IMR-90 (cell line): Measurements from ENCODE around the gene KCNIP3. TPM values are rescaled to one million over a fixed set of nuclear protein-coding genes. Genes with fewer than 3 reads are reported as not detected.

Experiments used
- ATAC-seq: fragments of 200-7000 bp; cut with Tn5 transposase; 2 replicates; pipeline ENCODE4 v1.9.1; 2020; ENCODE audit warnings: low read depth, mild to moderate bottlenecking, moderate library complexity
- BruUV-seq: library from RNA; stranded (reverse); fragments of 400-500 nt; replicated peaks from 2 replicates; lab custom pipeline; 2021; lab: Mats Ljungman, UMichigan
- CTCF ChIA-PET: fragments of 300-600 bp; formaldehyde crosslinking; extraction: SDS; loops from one replicate; lab custom pipeline; 2021; ENCODE audit warnings: antibody characterized with exemption; lab: Yijun Ruan, JAX
- POLR2A ChIA-PET: fragments of 300-600 bp; sonication (Branson Sonifier 250); formaldehyde crosslinking; loops from one replicate; lab custom pipeline; 2022; ENCODE audit warnings: antibody characterized with exemption; ENCODE audit not compliant: unreplicated experiment; lab: Charles Lee
- DNase-seq: peaks from one replicate; pipeline ENCODE4 v3.0.0; 2013
- H2AFZ ChIP-seq: replicated peaks from 2 replicates; pipeline ENCODE3; 2013; ENCODE audit warnings: low read length, mild to moderate bottlenecking; ENCODE audit not compliant: poor library complexity
- H2AK5ac ChIP-seq: 2 replicates; pipeline ENCODE4 v1.6.1; 2013; ENCODE audit warnings: low read depth, low read length, inconsistent platforms
- H2AK9ac ChIP-seq: replicated peaks from 2 replicates; pipeline ENCODE3; 2013; ENCODE audit warnings: mild to moderate bottlenecking, low read depth, low read length, moderate library complexity; ENCODE audit not compliant: poor library complexity
- H2BK120ac ChIP-seq: 2 replicates; pipeline ENCODE4 v1.6.1; 2013; ENCODE audit warnings: low read depth, low read length, inconsistent platforms
- H2BK15ac ChIP-seq: 3 replicates; pipeline ENCODE4 v1.6.1; 2013; ENCODE audit warnings: low read depth, low read length, inconsistent platforms
- H2BK20ac ChIP-seq: 2 replicates; pipeline ENCODE4 v1.6.1; 2013; ENCODE audit warnings: low read depth, mild to moderate bottlenecking, inconsistent platforms, low read length, moderate library complexity
- H2BK5ac ChIP-seq: 2 replicates; pipeline ENCODE4 v1.6.1; 2013; ENCODE audit warnings: mild to moderate bottlenecking, low read depth, low read length, inconsistent platforms; ENCODE audit not compliant: poor library complexity, severe bottlenecking
- H3K14ac ChIP-seq: replicated peaks from 2 replicates; pipeline ENCODE4 v1.6.1; 2013; ENCODE audit warnings: low read depth, low read length, inconsistent platforms
- H3K18ac ChIP-seq: 2 replicates; pipeline ENCODE4 v1.6.1; 2013; ENCODE audit warnings: low read depth, low read length, control low read depth
- H3K23ac ChIP-seq: 2 replicates; pipeline ENCODE4 v1.6.1; 2013; ENCODE audit warnings: low read depth, low read length, inconsistent platforms
- H3K27ac ChIP-seq: 2 replicates; pipeline ENCODE4 v1.5.1; 2013; ENCODE audit warnings: mild to moderate bottlenecking, control low read depth, low read length; ENCODE audit not compliant: insufficient read depth
- H3K27me3 ChIP-seq: 2 replicates; pipeline ENCODE4 v1.6.1; 2013; ENCODE audit warnings: low read length; ENCODE audit not compliant: control insufficient read depth, insufficient read depth
- H3K36me3 ChIP-seq: 2 replicates; pipeline ENCODE4 v1.6.1; 2013; ENCODE audit warnings: low read length, mixed read lengths; ENCODE audit not compliant: control insufficient read depth, insufficient read depth
- H3K4ac ChIP-seq: 2 replicates; pipeline ENCODE4 v1.6.1; 2013; ENCODE audit warnings: low read depth, low read length, inconsistent platforms
- H3K4me1 ChIP-seq: 2 replicates; pipeline ENCODE4 v1.6.1; 2013; ENCODE audit warnings: low read length, mixed read lengths; ENCODE audit not compliant: control insufficient read depth, insufficient read depth
- H3K4me2 ChIP-seq: 2 replicates; pipeline ENCODE4 v1.6.1; 2013; ENCODE audit warnings: low read depth, mild to moderate bottlenecking, control low read depth, low read length, moderate library complexity
- H3K4me3 ChIP-seq: 2 replicates; pipeline ENCODE4 v1.5.1; 2013; ENCODE audit warnings: low read depth, mild to moderate bottlenecking, control low read depth, low read length, moderate library complexity; ENCODE audit not compliant: insufficient read depth
- H3K56ac ChIP-seq: 2 replicates; pipeline ENCODE4 v1.6.1; 2013; ENCODE audit warnings: low read length, inconsistent platforms; ENCODE audit not compliant: insufficient read depth; ENCODE audit errors: extremely low read depth
- H3K79me1 ChIP-seq, 2 experiments: 2 replicates each; pipeline ENCODE4 v1.6.1; 2013; ENCODE audit warnings: low read length in 2 of 2, inconsistent platforms in 1 of 2, low read depth in 1 of 2
- H3K9ac ChIP-seq: 2 replicates; pipeline ENCODE4 v1.6.1; 2013; ENCODE audit warnings: low read depth, low read length, control low read depth
- H3K9me1 ChIP-seq: 2 replicates; pipeline ENCODE4 v1.6.1; 2013; ENCODE audit warnings: low read length, inconsistent platforms; ENCODE audit not compliant: insufficient read depth
- H3K9me3 ChIP-seq: 2 replicates; pipeline ENCODE4 v1.6.1; 2013; ENCODE audit warnings: low read length; ENCODE audit not compliant: control insufficient read depth, insufficient read depth
- H4K20me1 ChIP-seq: 2 replicates; pipeline ENCODE4 v1.6.1; 2013; ENCODE audit warnings: low read length, inconsistent platforms; ENCODE audit not compliant: insufficient read depth
- H4K5ac ChIP-seq: 2 replicates; pipeline ENCODE4 v1.6.1; 2013; ENCODE audit warnings: mild to moderate bottlenecking, low read depth, low read length, control low read depth
- H4K8ac ChIP-seq, 2 experiments: 2 replicates each; pipeline ENCODE4 v1.6.1; 2013; ENCODE audit warnings: low read depth in 2 of 2, low read length in 2 of 2, control low read depth in 1 of 2, inconsistent platforms in 1 of 2
- H4K91ac ChIP-seq: 2 replicates; pipeline ENCODE4 v1.6.1; 2013; ENCODE audit warnings: low read depth, low read length, inconsistent platforms; ENCODE audit not compliant: insufficient read depth
- BHLHE40 ChIP-seq: fragments of 150-350 bp; IDR thresholded peaks from 2 replicates; pipeline ENCODE4 v1.6.1; 2016; ENCODE audit warnings: mild to moderate bottlenecking, low read depth, low read length
- CEBPB ChIP-seq: IDR thresholded peaks from 2 replicates; pipeline ENCODE4 v1.6.1; 2012; ENCODE audit warnings: low read depth, low read length, improper control_type of control experiment
- CHD1 ChIP-seq: IDR thresholded peaks from 2 replicates; pipeline ENCODE4 v1.6.1; 2012; ENCODE audit warnings: low read depth, low read length, improper control_type of control experiment
- FOS ChIP-seq: fragments of 150-350 bp; IDR thresholded peaks from 2 replicates; pipeline ENCODE4 v1.6.1; 2016; ENCODE audit warnings: low read depth, low read length
- MAFK ChIP-seq: IDR thresholded peaks from 2 replicates; pipeline ENCODE4 v1.6.1; 2012; ENCODE audit warnings: low read depth, low read length, improper control_type of control experiment
- MAZ ChIP-seq: IDR thresholded peaks from 2 replicates; pipeline ENCODE4 v1.6.1; 2012; ENCODE audit warnings: low read depth, mild to moderate bottlenecking, low read length, improper control_type of control experiment, moderate library complexity, borderline replicate concordance
- MXI1 ChIP-seq: IDR thresholded peaks from 2 replicates; pipeline ENCODE4 v1.6.1; 2012; ENCODE audit warnings: low read depth, mild to moderate bottlenecking, low read length, moderate library complexity, borderline replicate concordance
- NFE2L2 ChIP-seq: fragments of 150-350 bp; IDR thresholded peaks from 2 replicates; pipeline ENCODE4 v1.6.1; 2016; ENCODE audit warnings: low read depth, mild to moderate bottlenecking, low read length
- POLR2A ChIP-seq: IDR thresholded peaks from 2 replicates; pipeline ENCODE4 v1.6.1; 2012; ENCODE audit warnings: mild to moderate bottlenecking, low read depth, low read length
- RAD21 ChIP-seq: IDR thresholded peaks from 2 replicates; pipeline ENCODE4 v1.6.1; 2012; ENCODE audit warnings: low read length, improper control_type of control experiment
- RCOR1 ChIP-seq: IDR thresholded peaks from 2 replicates; pipeline ENCODE4 v1.6.1; 2012; ENCODE audit warnings: mild to moderate bottlenecking, low read length, improper control_type of control experiment; ENCODE audit not compliant: insufficient replicate concordance
- RFX5 ChIP-seq: IDR thresholded peaks from 2 replicates; pipeline ENCODE4 v1.8.0; 2012; ENCODE audit warnings: low read depth, mild to moderate bottlenecking, low read length, moderate library complexity
- SMC3 ChIP-seq: fragments of 150-350 bp; IDR thresholded peaks from 2 replicates; pipeline ENCODE4 v1.6.1; 2016; ENCODE audit warnings: low read depth, mild to moderate bottlenecking, antibody characterized with exemption, low read length, moderate library complexity
- dilution Hi-C: fragments of 300-500 bp; cut with HindIII; formaldehyde crosslinking; loops from one replicate; pipeline ENCODE4 v1.14.3; 2018; ENCODE audit warnings: low sequenced_read_pairs; ENCODE audit not compliant: unreplicated experiment
- in situ Hi-C: fragments of 300-500 bp; cut with MboI; formaldehyde crosslinking; loops from 3 replicates; pipeline ENCODE4 v1.14.3; 2019; ENCODE audit warnings: low sequenced_read_pairs, inconsistent platforms, mixed read lengths
- intact Hi-C: fragments of 100-400 bp; cut with micrococcal nuclease; formaldehyde crosslinking; loops from 2 replicates; pipeline ENCODE4 v1.10.0; 2022
- polyA plus RNA-seq, 3 experiments: library from polyadenylated mRNA; depleted of rRNA; stranded (reverse); fragments of >200 nt; gene quantifications; 2 replicates each; pipeline ENCODE4 v1.2.3, GENCODE V29; 2012; ENCODE audit warnings: low replicate concordance in 1 of 3
- total RNA-seq: library from RNA; depleted of rRNA; stranded (reverse); fragments of >200 nt; gene quantifications from 2 replicates; pipeline ENCODE4 v1.2.3, GENCODE V29; 2012
- TF ChIP-seq, protein P1 (sequence below): fragments of 150-350 bp; IDR thresholded peaks from 2 replicates; pipeline ENCODE4 v1.6.1; 2016; ENCODE audit warnings: low read depth, mild to moderate bottlenecking, low read length, moderate library complexity, borderline replicate concordance
- TF ChIP-seq, protein P2 (sequence below): conservative IDR thresholded peaks from 2 replicates; pipeline ENCODE4 v1.5.1; 2012; ENCODE audit warnings: mild to moderate bottlenecking, low read depth, low read length, improper control_type of control experiment
- TF ChIP-seq, protein P3 (sequence below): fragments of 150-350 bp; IDR thresholded peaks from 2 replicates; pipeline ENCODE4 v1.6.1; 2017; ENCODE audit warnings: mild to moderate bottlenecking, antibody characterized with exemption, low read length, low read depth

Gene KCNIP3
- total and polyA plus RNA-seq, 2 of the 4 experiments (the other 2 are of a cell fraction), result 0.72 to 1.4 TPM

DNA sequence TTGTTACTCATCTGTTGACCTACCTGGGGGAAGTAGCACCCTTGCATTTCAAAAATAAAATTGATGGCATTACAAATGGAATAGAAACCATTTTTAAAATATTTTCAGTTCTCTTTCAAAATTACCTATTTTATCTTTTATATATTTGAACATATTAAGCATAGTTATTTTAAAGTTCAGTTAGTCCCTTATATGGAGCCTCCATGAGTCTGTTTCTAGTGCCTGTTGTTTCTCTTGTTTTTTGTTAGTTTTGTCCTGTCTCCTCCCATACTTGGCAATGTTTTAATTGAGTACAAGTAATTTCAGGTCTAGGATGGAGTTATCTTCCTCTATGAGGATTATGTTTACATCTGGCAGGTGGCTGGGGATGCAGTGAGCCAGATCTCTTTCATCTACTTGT, 5.9 kb upstream of the KCNIP3 start:
- Histone ChIP-seq H4K8ac (no peak overlapping the region), H3K4me3 (no peak overlapping the region), H3K27me3 (peaks cover 2% of the 10 kb centered on the region; the same call in 1 of the 2 replicates), H3K79me1 (no peaks in the 10 kb centered on the region), H3K9me1 (no peaks in the 10 kb centered on the region), H4K91ac (no peak overlapping the region), H3K56ac (no peak overlapping the region), H4K20me1 (no peaks in the 10 kb centered on the region), H2BK5ac (no peak overlapping the region), H3K14ac (no peak overlapping the region), H3K23ac (no peak overlapping the region), H4K5ac (no peak overlapping the region), H3K27ac (no peak overlapping the region), H3K36me3 (no peaks in the 10 kb centered on the region), H2BK15ac (no peak overlapping the region), H3K18ac (no peak overlapping the region), H3K9me3 (no peaks in the 10 kb centered on the region; the same call in 1 of the 2 replicates), H3K9ac (no peak overlapping the region), H3K4me2 (no peak overlapping the region), H2AK5ac (no peak overlapping the region), H2AK9ac (no peak overlapping the region), H2BK20ac (no peak overlapping the region), H2AFZ (no peak overlapping the region), H2BK120ac (no peak overlapping the region), H3K4me1 (no peaks in the 10 kb centered on the region), H3K4ac (no peak overlapping the region)
- BruUV-seq, result no TSS peak
- intact Hi-C loops (no loop called here), dilution Hi-C loops (no loop called here), in situ Hi-C loops (no loop called here)
- no peak for DNase-seq
- CTCF ChIA-PET, result no interaction called here
- TF ChIP-seq MAZ (no peak), RAD21 (no peak), BHLHE40 (no peak), MXI1 (no peak), SMC3 (no peak), FOS (no peak), POLR2A (no peak), NFE2L2 (no peak), RCOR1 (no peak), MAFK (no peak), CEBPB (no peak), CHD1 (no peak), RFX5 (no peak)
- TF ChIP-seq, protein P1, sequence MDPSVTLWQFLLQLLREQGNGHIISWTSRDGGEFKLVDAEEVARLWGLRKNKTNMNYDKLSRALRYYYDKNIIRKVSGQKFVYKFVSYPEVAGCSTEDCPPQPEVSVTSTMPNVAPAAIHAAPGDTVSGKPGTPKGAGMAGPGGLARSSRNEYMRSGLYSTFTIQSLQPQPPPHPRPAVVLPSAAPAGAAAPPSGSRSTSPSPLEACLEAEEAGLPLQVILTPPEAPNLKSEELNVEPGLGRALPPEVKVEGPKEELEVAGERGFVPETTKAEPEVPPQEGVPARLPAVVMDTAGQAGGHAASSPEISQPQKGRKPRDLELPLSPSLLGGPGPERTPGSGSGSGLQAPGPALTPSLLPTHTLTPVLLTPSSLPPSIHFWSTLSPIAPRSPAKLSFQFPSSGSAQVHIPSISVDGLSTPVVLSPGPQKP, result no peak
- TF ChIP-seq, protein P2, sequence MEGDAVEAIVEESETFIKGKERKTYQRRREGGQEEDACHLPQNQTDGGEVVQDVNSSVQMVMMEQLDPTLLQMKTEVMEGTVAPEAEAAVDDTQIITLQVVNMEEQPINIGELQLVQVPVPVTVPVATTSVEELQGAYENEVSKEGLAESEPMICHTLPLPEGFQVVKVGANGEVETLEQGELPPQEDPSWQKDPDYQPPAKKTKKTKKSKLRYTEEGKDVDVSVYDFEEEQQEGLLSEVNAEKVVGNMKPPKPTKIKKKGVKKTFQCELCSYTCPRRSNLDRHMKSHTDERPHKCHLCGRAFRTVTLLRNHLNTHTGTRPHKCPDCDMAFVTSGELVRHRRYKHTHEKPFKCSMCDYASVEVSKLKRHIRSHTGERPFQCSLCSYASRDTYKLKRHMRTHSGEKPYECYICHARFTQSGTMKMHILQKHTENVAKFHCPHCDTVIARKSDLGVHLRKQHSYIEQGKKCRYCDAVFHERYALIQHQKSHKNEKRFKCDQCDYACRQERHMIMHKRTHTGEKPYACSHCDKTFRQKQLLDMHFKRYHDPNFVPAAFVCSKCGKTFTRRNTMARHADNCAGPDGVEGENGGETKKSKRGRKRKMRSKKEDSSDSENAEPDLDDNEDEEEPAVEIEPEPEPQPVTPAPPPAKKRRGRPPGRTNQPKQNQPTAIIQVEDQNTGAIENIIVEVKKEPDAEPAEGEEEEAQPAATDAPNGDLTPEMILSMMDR, result no peak
- TF ChIP-seq, protein P3, sequence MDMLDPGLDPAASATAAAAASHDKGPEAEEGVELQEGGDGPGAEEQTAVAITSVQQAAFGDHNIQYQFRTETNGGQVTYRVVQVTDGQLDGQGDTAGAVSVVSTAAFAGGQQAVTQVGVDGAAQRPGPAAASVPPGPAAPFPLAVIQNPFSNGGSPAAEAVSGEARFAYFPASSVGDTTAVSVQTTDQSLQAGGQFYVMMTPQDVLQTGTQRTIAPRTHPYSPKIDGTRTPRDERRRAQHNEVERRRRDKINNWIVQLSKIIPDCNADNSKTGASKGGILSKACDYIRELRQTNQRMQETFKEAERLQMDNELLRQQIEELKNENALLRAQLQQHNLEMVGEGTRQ, result no peak
- ATAC-seq, result no peak
- POLR2A ChIA-PET, result no interaction called here
